ENCODE results near the gene NEDD4L. TPM values are rescaled to one million over a fixed set of nuclear protein-coding genes. Genes with fewer than 3 reads are reported as not detected.

Gene NEDD4L
- polyA plus RNA-seq, 2 donors = 10.8 to 14.1 TPM

- Histone ChIP-seq H3K36me3 (ENCODE audit: control insufficient read depth in 2 of 2, insufficient read depth in 2 of 2, low read length in 1 of 2) (no peaks in the 10 kb centered on the region), H3K27ac (ENCODE audit: low read depth in 2 of 2, low read length in 1 of 2) (no peak overlapping the region), H3K9me3 (ENCODE audit: control insufficient read depth in 2 of 2, insufficient read depth in 1 of 2, low read depth in 1 of 2, low read length in 1 of 2) (no peaks in the 10 kb centered on the region), H3K27me3 (ENCODE audit: control insufficient read depth in 1 of 2, insufficient read depth in 2 of 2, low read length in 2 of 2) (no peaks in the 10 kb centered on the region), H3K4me1 (ENCODE audit: control insufficient read depth in 2 of 2, insufficient read depth in 2 of 2, low read length in 1 of 2) (peaks cover 3 to 5% of the 10 kb centered on the region in 2 donors), H3K4me3 (ENCODE audit: low read depth in 1 of 2, low read length in 2 of 2) (no peak overlapping the region)
- 79 to 87% methylated on average over 5 of the region's 5 CpGs for WGBS, 2 donors
Measured at GRCh38 chr18:58175786-58176176, 131.8 kb downstream of the NEDD4L start.

- WGBS, 2 donors = 28 to 50% methylated on average over 12 of the region's 12 CpGs
- Histone ChIP-seq H3K27ac (ENCODE audit: low read depth in 2 of 2, low read length in 1 of 2) (peak overlapping the region in 1 of 2 donors; percentile 52), H3K4me3 (ENCODE audit: low read depth in 1 of 2, low read length in 2 of 2) (no peak overlapping the region), H3K27me3 (ENCODE audit: control insufficient read depth in 1 of 2, insufficient read depth in 2 of 2, low read length in 2 of 2) (no peaks in the 10 kb centered on the region), H3K4me1 (ENCODE audit: control insufficient read depth in 2 of 2, insufficient read depth in 2 of 2, low read length in 1 of 2) (peaks cover 3 to 5% of the 10 kb centered on the region in 2 donors), H3K9me3 (ENCODE audit: control insufficient read depth in 2 of 2, insufficient read depth in 1 of 2, low read depth in 1 of 2, low read length in 1 of 2) (no peaks in the 10 kb centered on the region), H3K36me3 (ENCODE audit: control insufficient read depth in 2 of 2, insufficient read depth in 2 of 2, low read length in 1 of 2) (no peaks in the 10 kb centered on the region)
Measured at GRCh38 chr18:58177004-58177717, 133.1 kb downstream of the NEDD4L start.

- no peaks in the 10 kb centered on the region for H3K27me3 ChIP-seq (ENCODE audit: control insufficient read depth in 1 of 2, insufficient read depth in 2 of 2, low read length in 2 of 2)
- no peaks in the 10 kb centered on the region for H3K9me3 ChIP-seq (ENCODE audit: control insufficient read depth in 2 of 2, insufficient read depth in 1 of 2, low read depth in 1 of 2, low read length in 1 of 2)
- H3K27ac ChIP-seq (ENCODE audit: low read depth in 2 of 2, low read length in 1 of 2) = no peak overlapping the region
- WGBS, 2 donors = 68 to 72% methylated on average over 4 of the region's 4 CpGs
- H3K4me3 ChIP-seq (ENCODE audit: low read depth in 1 of 2, low read length in 2 of 2) = no peak overlapping the region
- no peaks in the 10 kb centered on the region for H3K36me3 ChIP-seq (ENCODE audit: control insufficient read depth in 2 of 2, insufficient read depth in 2 of 2, low read length in 1 of 2)
- peaks cover 3 to 5% of the 10 kb centered on the region in 2 donors for H3K4me1 ChIP-seq (ENCODE audit: control insufficient read depth in 2 of 2, insufficient read depth in 2 of 2, low read length in 1 of 2)
Measured at GRCh38 chr18:58177896-58178470, 134.0 kb downstream of the NEDD4L start.

- Histone ChIP-seq H3K4me1 (ENCODE audit: control insufficient read depth in 2 of 2, insufficient read depth in 2 of 2, low read length in 1 of 2) (peaks cover 3 to 5% of the 10 kb centered on the region in 2 donors), H3K27ac (ENCODE audit: low read depth in 2 of 2, low read length in 1 of 2) (no peak overlapping the region), H3K4me3 (ENCODE audit: low read depth in 1 of 2, low read length in 2 of 2) (no peak overlapping the region), H3K9me3 (ENCODE audit: control insufficient read depth in 2 of 2, insufficient read depth in 1 of 2, low read depth in 1 of 2, low read length in 1 of 2) (no peaks in the 10 kb centered on the region), H3K27me3 (ENCODE audit: control insufficient read depth in 1 of 2, insufficient read depth in 2 of 2, low read length in 2 of 2) (no peaks in the 10 kb centered on the region), H3K36me3 (ENCODE audit: control insufficient read depth in 2 of 2, insufficient read depth in 2 of 2, low read length in 1 of 2) (no peaks in the 10 kb centered on the region)
- WGBS, 2 donors = 49 to 74% methylated on average over 8 of the region's 8 CpGs
Measured at GRCh38 chr18:58178511-58178910, 134.5 kb downstream of the NEDD4L start.

- Histone ChIP-seq H3K9me3 (ENCODE audit: control insufficient read depth in 2 of 2, insufficient read depth in 1 of 2, low read depth in 1 of 2, low read length in 1 of 2) (no peaks in the 10 kb centered on the region), H3K4me3 (ENCODE audit: low read depth in 1 of 2, low read length in 2 of 2) (no peak overlapping the region), H3K36me3 (ENCODE audit: control insufficient read depth in 2 of 2, insufficient read depth in 2 of 2, low read length in 1 of 2) (no peaks in the 10 kb centered on the region), H3K4me1 (ENCODE audit: control insufficient read depth in 2 of 2, insufficient read depth in 2 of 2, low read length in 1 of 2) (peaks cover 3 to 5% of the 10 kb centered on the region in 2 donors), H3K27ac (ENCODE audit: low read depth in 2 of 2, low read length in 1 of 2) (no peak overlapping the region), H3K27me3 (ENCODE audit: control insufficient read depth in 1 of 2, insufficient read depth in 2 of 2, low read length in 2 of 2) (no peaks in the 10 kb centered on the region)
- whole genome bisulfite sequencing, 2 donors = 84 to 89% methylated on average over 16 of the region's 16 CpGs
Measured at GRCh38 chr18:58180172-58180571, 136.1 kb downstream of the NEDD4L start.

GRCh38 chr18:58180738-58181353 is 136.8 kb downstream of the NEDD4L start:
- peaks cover 3 to 5% of the 10 kb centered on the region in 2 donors for H3K4me1 ChIP-seq (ENCODE audit: control insufficient read depth in 2 of 2, insufficient read depth in 2 of 2, low read length in 1 of 2)
- no peak overlapping the region for H3K27ac ChIP-seq (ENCODE audit: low read depth in 2 of 2, low read length in 1 of 2)
- WGBS, 2 donors = 26 to 27% methylated on average over 5 of the region's 5 CpGs
- H3K27me3 ChIP-seq (ENCODE audit: control insufficient read depth in 1 of 2, insufficient read depth in 2 of 2, low read length in 2 of 2) = no peaks in the 10 kb centered on the region
- no peaks in the 10 kb centered on the region for H3K36me3 ChIP-seq (ENCODE audit: control insufficient read depth in 2 of 2, insufficient read depth in 2 of 2, low read length in 1 of 2)
- no peaks in the 10 kb centered on the region for H3K9me3 ChIP-seq (ENCODE audit: control insufficient read depth in 2 of 2, insufficient read depth in 1 of 2, low read depth in 1 of 2, low read length in 1 of 2)
- no peak overlapping the region for H3K4me3 ChIP-seq (ENCODE audit: low read depth in 1 of 2, low read length in 2 of 2)

GRCh38 chr18:58181988-58182387 is 138.0 kb downstream of the NEDD4L start:
- H3K27me3 ChIP-seq (ENCODE audit: control insufficient read depth in 1 of 2, insufficient read depth in 2 of 2, low read length in 2 of 2) = no peaks in the 10 kb centered on the region
- no peaks in the 10 kb centered on the region for H3K36me3 ChIP-seq (ENCODE audit: control insufficient read depth in 2 of 2, insufficient read depth in 2 of 2, low read length in 1 of 2)
- 93 to 95% methylated on average over 2 of the region's 2 CpGs for WGBS, 2 donors
- no peaks in the 10 kb centered on the region for H3K9me3 ChIP-seq (ENCODE audit: control insufficient read depth in 2 of 2, insufficient read depth in 1 of 2, low read depth in 1 of 2, low read length in 1 of 2)
- no peak overlapping the region for H3K4me3 ChIP-seq (ENCODE audit: low read depth in 1 of 2, low read length in 2 of 2)
- H3K4me1 ChIP-seq (ENCODE audit: control insufficient read depth in 2 of 2, insufficient read depth in 2 of 2, low read length in 1 of 2) = peaks cover under 1 to 4% of the 10 kb centered on the region in 2 donors
- H3K27ac ChIP-seq (ENCODE audit: low read depth in 2 of 2, low read length in 1 of 2) = no peak overlapping the region

GRCh38 chr18:58183226-58183625 is 139.2 kb downstream of the NEDD4L start:
- Histone ChIP-seq H3K27me3 (ENCODE audit: control insufficient read depth in 1 of 2, insufficient read depth in 2 of 2, low read length in 2 of 2) (no peaks in the 10 kb centered on the region), H3K4me1 (ENCODE audit: control insufficient read depth in 2 of 2, insufficient read depth in 2 of 2, low read length in 1 of 2) (no peaks in the 10 kb centered on the region), H3K4me3 (ENCODE audit: low read depth in 1 of 2, low read length in 2 of 2) (no peak overlapping the region), H3K36me3 (ENCODE audit: control insufficient read depth in 2 of 2, insufficient read depth in 2 of 2, low read length in 1 of 2) (no peaks in the 10 kb centered on the region), H3K9me3 (ENCODE audit: control insufficient read depth in 2 of 2, insufficient read depth in 1 of 2, low read depth in 1 of 2, low read length in 1 of 2) (no peaks in the 10 kb centered on the region), H3K27ac (ENCODE audit: low read depth in 2 of 2, low read length in 1 of 2) (no peak overlapping the region)
- WGBS, 2 donors = 52% methylated on average over 4 of the region's 4 CpGs

GRCh38 chr18:58186258-58186948 is 142.4 kb downstream of the NEDD4L start:
- no peaks in the 10 kb centered on the region for H3K36me3 ChIP-seq (ENCODE audit: control insufficient read depth in 2 of 2, insufficient read depth in 2 of 2, low read length in 1 of 2)
- no peaks in the 10 kb centered on the region for H3K27me3 ChIP-seq (ENCODE audit: control insufficient read depth in 1 of 2, insufficient read depth in 2 of 2, low read length in 2 of 2)
- 53 to 59% methylated on average over 6 of the region's 6 CpGs for WGBS, 2 donors
- H3K4me1 ChIP-seq (ENCODE audit: control insufficient read depth in 2 of 2, insufficient read depth in 2 of 2, low read length in 1 of 2) = no peaks in the 10 kb centered on the region
- no peak overlapping the region for H3K4me3 ChIP-seq (ENCODE audit: low read depth in 1 of 2, low read length in 2 of 2)
- H3K27ac ChIP-seq (ENCODE audit: low read depth in 2 of 2, low read length in 1 of 2) = no peak overlapping the region
- H3K9me3 ChIP-seq (ENCODE audit: control insufficient read depth in 2 of 2, insufficient read depth in 1 of 2, low read depth in 1 of 2, low read length in 1 of 2) = no peaks in the 10 kb centered on the region

All from esophagus (tissue), 2 donors.